H1 (cell line): ENCODE results near the gene UBTD1. TPM values are rescaled to one million over a fixed set of nuclear protein-coding genes. Genes with fewer than 3 reads are reported as not detected.

ENCODE experiments used
- CTCF ChIA-PET: fragments of 300-600 bp; sonication (Branson Sonifier 250); formaldehyde crosslinking; loops from one replicate; lab custom pipeline; 2021; ENCODE audit not compliant: partially characterized antibody; lab: Charles Lee
- POLR2A ChIA-PET: fragments of 300-600 bp; sonication (Branson Sonifier 250); formaldehyde crosslinking; loops from one replicate; lab custom pipeline; 2021; ENCODE audit warnings: inconsistent platforms; ENCODE audit not compliant: partially characterized antibody; lab: Charles Lee
- DNase-seq, 2 experiments: peaks; one replicate each; pipeline versions ENCODE4 v3.0.0 to v3.0.0-alpha.2; 2010 to 2022; ENCODE audit warnings: low spot score in 2 of 2, low read depth in 1 of 2, mixed read lengths in 1 of 2
- FAIRE-seq: peaks from 2 replicates; lab custom pipeline; 2011; peaks lifted over from hg19 to GRCh38; lab: Jason Lieb, UNC
- H2AFZ ChIP-seq: 2 replicates; pipeline ENCODE4 v1.8.1; 2012; ENCODE audit warnings: low read length, inconsistent platforms
- H2AK5ac ChIP-seq: 2 replicates; pipeline ENCODE4 v1.6.1; 2013; ENCODE audit warnings: low read depth, low read length
- H2BK120ac ChIP-seq: replicated peaks from 2 replicates; pipeline ENCODE3; 2013; ENCODE audit warnings: low read depth, low read length, inconsistent platforms
- H2BK12ac ChIP-seq: 2 replicates; pipeline ENCODE4 v1.6.1; 2013; ENCODE audit warnings: low read depth, low read length
- H2BK15ac ChIP-seq: 2 replicates; pipeline ENCODE4 v1.6.1; 2013; ENCODE audit warnings: low read length
- H2BK20ac ChIP-seq: 2 replicates; pipeline ENCODE4 v1.6.1; 2013; ENCODE audit warnings: low read length
- H2BK5ac ChIP-seq: 2 replicates; pipeline ENCODE4 v1.6.1; 2013; ENCODE audit warnings: low read depth, low read length
- H3K14ac ChIP-seq: 2 replicates; pipeline ENCODE4 v1.6.1; 2013; ENCODE audit warnings: inconsistent platforms; ENCODE audit not compliant: insufficient read length
- H3K18ac ChIP-seq: 2 replicates; pipeline ENCODE4 v1.6.1; 2013; ENCODE audit warnings: low read length; ENCODE audit errors: extremely low read depth
- H3K23ac ChIP-seq: 2 replicates; pipeline ENCODE4 v1.6.1; 2013; ENCODE audit warnings: inconsistent platforms; ENCODE audit not compliant: insufficient read length
- H3K23me2 ChIP-seq: 2 replicates; pipeline ENCODE4 v1.6.1; 2013; ENCODE audit warnings: low read depth, low read length
- H3K27ac ChIP-seq: 2 replicates; pipeline ENCODE4 v1.6.1; 2011; ENCODE audit warnings: low read depth, low read length, inconsistent platforms
- H3K27me3 ChIP-seq, 4 experiments: replicated peaks in 1 of 4; 1 replicate in 1 of 4; 2 replicates in 3 of 4; pipeline versions ENCODE4 v1.6.1 to v1.8.1; 2011 to 2013; ENCODE audit warnings: low read length in 3 of 4, mild to moderate bottlenecking in 3 of 4, inconsistent platforms in 2 of 4, mixed read lengths in 2 of 4, moderate library complexity in 1 of 4; ENCODE audit not compliant: control insufficient read depth in 3 of 4, insufficient read depth in 3 of 4; ENCODE audit errors: extremely low read depth in 1 of 4
- H3K36me3 ChIP-seq, 4 experiments: 2 replicates each; pipeline versions ENCODE4 v1.6.1 to v1.8.1; 2011 to 2013; ENCODE audit warnings: mild to moderate bottlenecking in 4 of 4, low read length in 3 of 4, moderate library complexity in 2 of 4, control low read depth in 1 of 4, inconsistent platforms in 1 of 4; ENCODE audit not compliant: insufficient read depth in 4 of 4, control insufficient read depth in 2 of 4
- H3K4ac ChIP-seq: replicated peaks from 2 replicates; pipeline ENCODE3; 2013; ENCODE audit warnings: low read length, low read depth, mixed read lengths, inconsistent platforms; ENCODE audit not compliant: insufficient read length
- H3K4me1 ChIP-seq, 4 experiments: replicated peaks in 1 of 4; 1 replicate in 1 of 4; 2 replicates in 3 of 4; pipeline versions ENCODE4 v1.6.1 to v1.8.1; 2011 to 2013; ENCODE audit warnings: low read length in 3 of 4, inconsistent platforms in 2 of 4, mixed read lengths in 1 of 4; ENCODE audit not compliant: insufficient read depth in 4 of 4, control insufficient read depth in 3 of 4
- H3K4me2 ChIP-seq, 2 experiments: 2 replicates each; pipeline versions ENCODE4 v1.6.1 to v1.8.1; 2011 to 2013; ENCODE audit warnings: low read depth in 2 of 2, low read length in 2 of 2, control low read depth in 1 of 2, inconsistent platforms in 1 of 2, mild to moderate bottlenecking in 1 of 2; ENCODE audit not compliant: insufficient read depth in 1 of 2
- H3K4me3 ChIP-seq, 4 experiments: fragments of 200-600, 300-600 bp in 1 of 4; sonication (generic), shearing (Covaris generic), sonication (Bioruptor Twin) in 1 of 4; 2 replicates each; pipeline versions ENCODE4 v1.5.1 to v1.8.1; 2011 to 2016; ENCODE audit warnings: low read length in 4 of 4, low read depth in 3 of 4, control low read depth in 2 of 4, inconsistent platforms in 2 of 4, mild to moderate bottlenecking in 2 of 4, mixed read lengths in 1 of 4, moderate library complexity in 1 of 4; ENCODE audit not compliant: insufficient read depth in 2 of 4; ENCODE audit errors: extremely low read depth in 1 of 4
- H3K56ac ChIP-seq: replicated peaks from 2 replicates; pipeline ENCODE3; 2013; ENCODE audit warnings: low read depth, mild to moderate bottlenecking, mixed read lengths, low read length, inconsistent platforms; ENCODE audit not compliant: insufficient read length
- H3K79me1 ChIP-seq: 2 replicates; pipeline ENCODE4 v1.6.1; 2013; ENCODE audit warnings: low read depth, low read length, control low read depth
- H3K79me2 ChIP-seq, 2 experiments: 2 replicates each; pipeline versions ENCODE4 v1.6.1 to v1.8.1; 2012 to 2013; ENCODE audit warnings: low read length in 2 of 2, mild to moderate bottlenecking in 2 of 2, inconsistent platforms in 1 of 2; ENCODE audit not compliant: insufficient read depth in 2 of 2, control insufficient read depth in 1 of 2
- H3K9ac ChIP-seq, 4 experiments: replicated peaks in 1 of 4; 1 replicate in 1 of 4; 2 replicates in 3 of 4; pipeline versions ENCODE4 v1.6.1 to v1.8.1; 2011 to 2013; ENCODE audit warnings: low read depth in 3 of 4, low read length in 3 of 4, control low read depth in 2 of 4, mild to moderate bottlenecking in 2 of 4, moderate library complexity in 2 of 4, inconsistent platforms in 1 of 4; ENCODE audit errors: extremely low read depth in 1 of 4
- H3K9me3 ChIP-seq, 2 experiments: 2 replicates each; pipeline versions ENCODE4 v1.6.1 to v1.8.1; 2012 to 2013; ENCODE audit warnings: mild to moderate bottlenecking in 2 of 2, moderate library complexity in 2 of 2, control low read depth in 1 of 2, inconsistent platforms in 1 of 2, low read depth in 1 of 2, low read length in 1 of 2, mixed read lengths in 1 of 2; ENCODE audit not compliant: insufficient read depth in 2 of 2
- H4K20me1 ChIP-seq, 2 experiments: replicated peaks in 1 of 2; 2 replicates each; pipeline versions ENCODE3 to v1.8.1; 2011 to 2013; ENCODE audit warnings: inconsistent platforms in 2 of 2, low read length in 2 of 2, mild to moderate bottlenecking in 1 of 2; ENCODE audit not compliant: insufficient read depth in 2 of 2, control insufficient read depth in 1 of 2
- H4K5ac ChIP-seq: 2 replicates; pipeline ENCODE4 v1.6.1; 2013; ENCODE audit warnings: low read length, low read depth, mixed read lengths, inconsistent platforms; ENCODE audit not compliant: insufficient read length
- H4K8ac ChIP-seq: 2 replicates; pipeline ENCODE4 v1.8.0; 2013; ENCODE audit warnings: mild to moderate bottlenecking, moderate library complexity, low read length, inconsistent platforms; ENCODE audit not compliant: insufficient read depth; ENCODE audit errors: extremely low read depth
- H4K91ac ChIP-seq: replicated peaks from 2 replicates; pipeline ENCODE3; 2013; ENCODE audit warnings: low read length, mixed read lengths, inconsistent platforms; ENCODE audit not compliant: insufficient read length
- CTBP2 ChIP-seq: IDR thresholded peaks from 2 replicates; pipeline ENCODE4 v1.7.0; 2011; ENCODE audit warnings: borderline replicate concordance, mild to moderate bottlenecking, moderate library complexity, mixed read lengths, low read length; ENCODE audit not compliant: insufficient read depth, insufficient read length
- GABPA ChIP-seq: IDR thresholded peaks from 2 replicates; pipeline ENCODE4 v1.6.1; 2011; ENCODE audit warnings: mild to moderate bottlenecking, low read length, moderate library complexity, borderline replicate concordance; ENCODE audit not compliant: insufficient read depth
- HDAC2 ChIP-seq, 2 experiments: fragments of 300-600 bp in 1 of 2; sonication (generic) in 1 of 2; IDR thresholded peaks; 2 replicates each; pipeline ENCODE4 v1.6.1; 2011 to 2012; ENCODE audit warnings: low read depth in 2 of 2, low read length in 2 of 2, mild to moderate bottlenecking in 2 of 2, moderate library complexity in 2 of 2, borderline replicate concordance in 1 of 2, inconsistent platforms in 1 of 2
- JUND ChIP-seq: IDR thresholded peaks from 2 replicates; pipeline ENCODE4 v1.6.1; 2011; ENCODE audit warnings: mild to moderate bottlenecking, improper control_type of control experiment, low read length
- KDM5A ChIP-seq: fragments of 200-600 bp; IDR thresholded peaks from 2 replicates; pipeline ENCODE4 v1.7.1; 2012; ENCODE audit warnings: mild to moderate bottlenecking, low read length, inconsistent platforms, mixed read lengths
- POLR2AphosphoS5 ChIP-seq: IDR thresholded peaks from 2 replicates; pipeline ENCODE4 v1.6.1; 2011; ENCODE audit warnings: low read depth, low read length
- SAP30 ChIP-seq: fragments of 300-600 bp; sonication (generic); IDR thresholded peaks from 2 replicates; pipeline ENCODE4 v1.7.1; 2012; ENCODE audit warnings: low read length, moderate library complexity, mild to moderate bottlenecking, inconsistent platforms; ENCODE audit not compliant: insufficient read depth, insufficient replicate concordance
- SP2 ChIP-seq: IDR thresholded peaks from 2 replicates; pipeline ENCODE4 v1.6.1; 2012; ENCODE audit warnings: mild to moderate bottlenecking, low read length, inconsistent platforms
- TEAD4 ChIP-seq: IDR thresholded peaks from 2 replicates; pipeline ENCODE4 v1.6.1; 2012; ENCODE audit warnings: low read depth, low read length, inconsistent platforms, mixed read lengths
- YY1 ChIP-seq: IDR thresholded peaks from 2 replicates; pipeline ENCODE4 v1.6.1; 2011; ENCODE audit warnings: low read depth, mild to moderate bottlenecking, low read length
- ZNF274 ChIP-seq: IDR thresholded peaks from 2 replicates; pipeline ENCODE4 v1.7.0; 2012; ENCODE audit warnings: low read length, borderline replicate concordance; ENCODE audit errors: extremely low read depth
- WGBS, 2 experiments: shearing (Covaris generic) in 1 of 2; methylation state at CpG; one replicate each; pipeline versions ENCODE4 v1.1.6 to v1.1.7; 2013 to 2015; ENCODE audit warnings: low lambda C conversion rate in 2 of 2, mixed read lengths in 2 of 2, inconsistent platforms in 1 of 2, low coverage in 1 of 2, missing lambda C conversion rate in 1 of 2; ENCODE audit not compliant: insufficient replicate concordance in 2 of 2, insufficient coverage in 1 of 2, insufficient read length in 1 of 2; ENCODE audit errors: extremely low coverage in 1 of 2, missing lambda C conversion rate in 1 of 2; 5-methylcytosine and 5-hydroxymethylcytosine counted together
- polyA plus RNA-seq, 7 experiments: library from polyadenylated mRNA; depleted of rRNA in 3 of 7; stranded (reverse) in 5 of 7; unstranded in 2 of 7; fragments of >200 nt in 5 of 7; fragments of 200-250 nt in 2 of 7; gene quantifications; 1 replicate in 5 of 7; 2 replicates in 1 of 7; 4 replicates in 1 of 7; pipeline versions ENCODE4 v1.2.1 to v1.2.3, GENCODE V29; 2011 to 2013; ENCODE audit warnings: missing spikeins in 2 of 7, mixed read lengths in 2 of 7
- total RNA-seq: library from RNA; stranded (reverse); fragmentation: NEBNext Ultra II Directional; extraction: Animal tissue kit (Norgen Biotek cat#: 25700); gene quantifications from 2 replicates; pipeline ENCODE4 v1.2.1, GENCODE V29; 2021

Gene UBTD1
- total and polyA plus RNA-seq, 2 of the 8 experiments (the other 6 are each of a cell fraction or from before 2014, with no cell fraction given): 22.3 to 36.2 TPM

- Histone ChIP-seq H3K23ac (no peak overlapping the region), H3K9me3 (no peaks in the 10 kb centered on the region), H2BK120ac (peak overlapping the region; percentile 21), H2BK12ac (peak overlapping the region; percentile 51; the same call in 1 of the 2 replicates), H3K4me1 (peaks cover 15 to 29% (median 22%) of the 10 kb centered on the region in 4 experiments), H3K4me2 (peak overlapping the region; percentile 7 to 43; a peak in 3 of 4 replicates), H4K5ac (peak overlapping the region; percentile 61), H2BK20ac (peak overlapping the region; percentile 43; the same call in 1 of the 2 replicates), H2AFZ (no peak overlapping the region), H3K9ac (peak overlapping the region in 2 of 4 experiments; percentile 15 to 43; a peak in 2 of 7 replicates), H2BK15ac (peak overlapping the region; percentile 78), H4K8ac (no peak overlapping the region), H3K14ac (no peak overlapping the region), H3K79me2 (peaks cover 0 to 2% of the 10 kb centered on the region in 2 experiments; a peak in 1 of 4 replicates), H3K27ac (peak overlapping the region; percentile 13; the same call in 1 of the 2 replicates), H4K91ac (peak overlapping the region; percentile 75), H2AK5ac (peak overlapping the region; percentile 79; the same call in 1 of the 2 replicates), H3K56ac (no peak overlapping the region), H3K4ac (peak overlapping the region; percentile 42), H3K18ac (peak overlapping the region; percentile 89), H3K36me3 (no peaks in the 10 kb centered on the region), H3K23me2 (no peaks in the 10 kb centered on the region), H3K79me1 (peaks cover 3% of the 10 kb centered on the region), H4K20me1 (no peaks in the 10 kb centered on the region), H2BK5ac (peak overlapping the region; percentile 96), H3K4me3 (no peak overlapping the region), H3K27me3 (no peaks in the 10 kb centered on the region)
- POLR2A ChIA-PET: interaction anchor here (1.1 to 2.4 kb wide), 5 partner anchors 9 to 70 kb away, joined by 4 to 11 read pairs (median 6); partner anchors contain the start of gene UBTD1
- FAIRE-seq (no peak), DNase-seq (no peak)
- 70% methylated on average over 12 of the region's 13 CpGs; no CpG with 5 or more reads in 1 of the 2 experiments for WGBS, 2 experiments
- CTCF ChIA-PET: interaction anchor here (1.0 to 15.4 kb wide), 9 partner anchors 14 to 131 kb away, joined by 3 to 388 read pairs (median 4); partner anchors contain the start of gene ANKRD2
- TF ChIP-seq SP2: no peak
- TF ChIP-seq POLR2AphosphoS5: no peak
- no peak for TF ChIP-seq GABPA
- no peak for TF ChIP-seq ZNF274
- TF ChIP-seq KDM5A: no peak
- TF ChIP-seq HDAC2 (IDR thresholded peaks at IDR 0.05; ENCODE audit: borderline replicate concordance in 1 of 2, low read depth in 2 of 2, low read length in 2 of 2): no peak
- TF ChIP-seq YY1: no peak
- TF ChIP-seq SAP30: no peak
- no peak for TF ChIP-seq CTBP2
- TF ChIP-seq TEAD4: no peak
- no peak for TF ChIP-seq JUND
Measured at GRCh38 chr10:97549587-97550322, 51.0 kb downstream of the UBTD1 start.
